Loucy (cell line): ENCODE results near the gene ORC6.

Experiments
- H2AFZ ChIP-seq: fragments of 200-600 bp; sonication (generic); 2 replicates; pipeline ENCODE4 v1.6.0; 2016; ENCODE audit warnings: antibody characterized with exemption, mild to moderate bottlenecking, low read length, moderate library complexity
- H3F3A ChIP-seq: fragments of 200-600 bp; 2 replicates; pipeline ENCODE4 v1.6.0; 2016; ENCODE audit warnings: antibody characterized with exemption, low read depth, mild to moderate bottlenecking
- H3K27me3 ChIP-seq: fragments of 200-600 bp; sonication (generic); 2 replicates; pipeline ENCODE4 v1.6.1; 2014; ENCODE audit warnings: low read length, mild to moderate bottlenecking; ENCODE audit not compliant: insufficient read depth, poor library complexity, severe bottlenecking
- H3K36me3 ChIP-seq: fragments of 200-600 bp; sonication (generic); 2 replicates; pipeline ENCODE4 v1.6.1; 2016; ENCODE audit warnings: low read length; ENCODE audit not compliant: insufficient read depth
- H3K4me1 ChIP-seq: fragments of 200-600 bp; sonication (generic); 2 replicates; pipeline ENCODE4 v1.5.1; 2014; ENCODE audit warnings: low read length, mild to moderate bottlenecking; ENCODE audit not compliant: insufficient read depth, poor library complexity, severe bottlenecking
- H3K4me2 ChIP-seq: fragments of 200-600 bp; sonication (generic); 2 replicates; pipeline ENCODE4 v1.6.0; 2014; ENCODE audit warnings: antibody characterized with exemption, low read length, low read depth, mild to moderate bottlenecking; ENCODE audit not compliant: poor library complexity, severe bottlenecking
- H3K4me3 ChIP-seq: fragments of 200-600 bp; sonication (generic); 2 replicates; pipeline ENCODE4 v1.5.1; 2014; ENCODE audit warnings: low read length, mild to moderate bottlenecking, mixed read lengths; ENCODE audit not compliant: poor library complexity, severe bottlenecking
- H3K79me2 ChIP-seq: fragments of 200-600 bp; sonication (generic); 2 replicates; pipeline ENCODE4 v1.6.1; 2014; ENCODE audit warnings: low read length; ENCODE audit not compliant: insufficient read depth
- H3K9ac ChIP-seq: fragments of 200-600 bp; sonication (generic); 2 replicates; pipeline ENCODE4 v1.6.0; 2014; ENCODE audit warnings: mild to moderate bottlenecking, low read depth, low read length, moderate library complexity; ENCODE audit not compliant: poor library complexity, severe bottlenecking
- H3K9me2 ChIP-seq: fragments of 200-600 bp; sonication (generic); replicated peaks from 2 replicates; pipeline ENCODE4 v1.6.1; 2016; ENCODE audit warnings: low read depth, low read length, mixed read lengths
- H3K9me3 ChIP-seq: fragments of 200-600 bp; sonication (generic); 2 replicates; pipeline ENCODE4 v1.6.1; 2014; ENCODE audit warnings: mild to moderate bottlenecking, antibody characterized with exemption, low read length, low read depth; ENCODE audit not compliant: insufficient read depth
- H4K20me1 ChIP-seq: fragments of 200-600 bp; sonication (generic); 2 replicates; pipeline ENCODE4 v1.6.0; 2014; ENCODE audit warnings: antibody characterized with exemption, low read length, mild to moderate bottlenecking; ENCODE audit not compliant: insufficient read depth, poor library complexity, severe bottlenecking
- EZH2phosphoT487 ChIP-seq: fragments of 200-600 bp; IDR thresholded peaks from 2 replicates; pipeline ENCODE4 v1.6.1; 2018; ENCODE audit warnings: antibody characterized with exemption, mild to moderate bottlenecking, moderate library complexity, borderline replicate concordance
- TF ChIP-seq, protein P1 (sequence below): fragments of 200-600 bp; sonication (generic); conservative IDR thresholded peaks from 2 replicates; pipeline ENCODE4 v1.5.1; 2014; ENCODE audit warnings: mild to moderate bottlenecking, antibody characterized with exemption, low read length

The ORC6 gene

GRCh38 chr16:46731691-46732555 is 42.5 kb downstream of the ORC6 start:
- Histone ChIP-seq H3K9ac (no peak overlapping the region), H3K4me2 (no peak overlapping the region), H3K79me2 (no peaks in the 10 kb centered on the region)

DNA sequence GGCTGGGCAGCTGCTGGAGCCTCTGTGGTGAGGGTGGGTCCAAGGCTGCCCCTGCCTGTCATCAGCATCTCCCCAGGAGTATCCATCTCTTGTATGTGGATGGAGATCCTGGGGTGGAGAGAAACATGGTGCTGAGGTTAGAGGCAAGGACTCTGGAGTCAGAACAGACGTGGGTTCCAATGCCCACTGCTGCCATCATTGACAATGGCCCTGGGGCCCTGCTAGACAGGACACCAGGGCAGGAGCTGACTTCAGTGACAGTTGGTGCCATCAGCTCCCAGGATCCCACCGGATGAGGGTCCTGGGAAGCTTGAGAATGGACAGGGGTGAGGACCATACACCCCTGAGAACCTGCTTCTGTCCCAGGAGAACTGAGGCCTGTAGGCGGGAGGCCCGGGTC is 43.1 kb downstream of the ORC6 start:
- TF ChIP-seq, protein P1, sequence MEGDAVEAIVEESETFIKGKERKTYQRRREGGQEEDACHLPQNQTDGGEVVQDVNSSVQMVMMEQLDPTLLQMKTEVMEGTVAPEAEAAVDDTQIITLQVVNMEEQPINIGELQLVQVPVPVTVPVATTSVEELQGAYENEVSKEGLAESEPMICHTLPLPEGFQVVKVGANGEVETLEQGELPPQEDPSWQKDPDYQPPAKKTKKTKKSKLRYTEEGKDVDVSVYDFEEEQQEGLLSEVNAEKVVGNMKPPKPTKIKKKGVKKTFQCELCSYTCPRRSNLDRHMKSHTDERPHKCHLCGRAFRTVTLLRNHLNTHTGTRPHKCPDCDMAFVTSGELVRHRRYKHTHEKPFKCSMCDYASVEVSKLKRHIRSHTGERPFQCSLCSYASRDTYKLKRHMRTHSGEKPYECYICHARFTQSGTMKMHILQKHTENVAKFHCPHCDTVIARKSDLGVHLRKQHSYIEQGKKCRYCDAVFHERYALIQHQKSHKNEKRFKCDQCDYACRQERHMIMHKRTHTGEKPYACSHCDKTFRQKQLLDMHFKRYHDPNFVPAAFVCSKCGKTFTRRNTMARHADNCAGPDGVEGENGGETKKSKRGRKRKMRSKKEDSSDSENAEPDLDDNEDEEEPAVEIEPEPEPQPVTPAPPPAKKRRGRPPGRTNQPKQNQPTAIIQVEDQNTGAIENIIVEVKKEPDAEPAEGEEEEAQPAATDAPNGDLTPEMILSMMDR = no peak
- TF ChIP-seq EZH2phosphoT487 = no peak
- no peak overlapping the region for H3K4me3 ChIP-seq
- no peak overlapping the region for H3K9ac ChIP-seq
- no peaks in the 10 kb centered on the region for H3K9me2 ChIP-seq
- H3K4me1 ChIP-seq = no peaks in the 10 kb centered on the region
- no peak overlapping the region for H3K4me2 ChIP-seq
- no peaks in the 10 kb centered on the region for H3K27me3 ChIP-seq
- no peaks in the 10 kb centered on the region for H3K36me3 ChIP-seq
- no peaks in the 10 kb centered on the region for H3F3A ChIP-seq
- no peaks in the 10 kb centered on the region for H3K79me2 ChIP-seq
- H4K20me1 ChIP-seq = no peaks in the 10 kb centered on the region
- H3K9me3 ChIP-seq = peaks cover 5% of the 10 kb centered on the region; the same call in 1 of the 2 replicates
- H2AFZ ChIP-seq = no peak overlapping the region

More at GRCh38 chr16:46731691-46732555, 42.5 kb downstream of the ORC6 start:
- Histone ChIP-seq H3K9me3 (peaks cover 5% of the 10 kb centered on the region; the same call in 1 of the 2 replicates), H4K20me1 (no peaks in the 10 kb centered on the region), H3K9me2 (no peaks in the 10 kb centered on the region), H3K36me3 (no peaks in the 10 kb centered on the region), H3F3A (no peaks in the 10 kb centered on the region), H3K4me1 (no peaks in the 10 kb centered on the region), H3K27me3 (no peaks in the 10 kb centered on the region), H2AFZ (no peak overlapping the region), H3K4me3 (no peak overlapping the region)
- TF ChIP-seq, protein P1 = no peak
- no peak for TF ChIP-seq EZH2phosphoT487

- Histone ChIP-seq H3K9ac (no peak overlapping the region), H3F3A (no peaks in the 10 kb centered on the region), H4K20me1 (no peaks in the 10 kb centered on the region), H3K4me1 (no peaks in the 10 kb centered on the region), H3K4me3 (no peak overlapping the region), H3K4me2 (no peak overlapping the region), H3K36me3 (no peaks in the 10 kb centered on the region), H3K9me3 (peaks cover 5% of the 10 kb centered on the region; the same call in 1 of the 2 replicates), H3K79me2 (no peaks in the 10 kb centered on the region), H2AFZ (no peak overlapping the region), H3K27me3 (no peaks in the 10 kb centered on the region), H3K9me2 (no peaks in the 10 kb centered on the region)
- no peak for TF ChIP-seq EZH2phosphoT487
- TF ChIP-seq, protein P1 = no peak
Measured at GRCh38 chr16:46733319-46733830, 43.9 kb downstream of the ORC6 start.
